Muscle layer of duodenum (tissue), 2 donors: ENCODE data around the gene PRKAG1.

ENCODE experiments used
- H3K27ac ChIP-seq: one replicate; pipeline ENCODE4 v1.7.0; 2013; ENCODE audit warnings: mild to moderate bottlenecking, low read length
- H3K27me3 ChIP-seq: one replicate; pipeline ENCODE4 v1.7.0; 2013; ENCODE audit warnings: low read depth, mild to moderate bottlenecking, control low read depth, low read length
- H3K36me3 ChIP-seq, 2 donors: one replicate each; pipeline ENCODE4 v1.7.0; 2013; ENCODE audit warnings: low read length in 2 of 2, control low read depth in 1 of 2, mild to moderate bottlenecking in 1 of 2; ENCODE audit not compliant: insufficient read depth in 2 of 2, control insufficient read depth in 1 of 2
- H3K4me1 ChIP-seq, 2 donors: one replicate each; pipeline ENCODE4 v1.7.0; 2013; ENCODE audit warnings: low read length in 2 of 2, mild to moderate bottlenecking in 2 of 2, control low read depth in 1 of 2, moderate library complexity in 1 of 2; ENCODE audit not compliant: insufficient read depth in 2 of 2, control insufficient read depth in 1 of 2
- H3K4me3 ChIP-seq, 2 donors: one replicate each; pipeline ENCODE4 v1.7.0; 2013; ENCODE audit warnings: low read length in 2 of 2, low read depth in 1 of 2, mild to moderate bottlenecking in 1 of 2
- H3K9me3 ChIP-seq, 2 donors: one replicate each; pipeline ENCODE4 v1.7.0; 2013; ENCODE audit warnings: low read length in 2 of 2, control low read depth in 1 of 2, mild to moderate bottlenecking in 1 of 2; ENCODE audit not compliant: control insufficient read depth in 1 of 2
- donor health status: healthy.

PRKAG1 gene

DNA sequence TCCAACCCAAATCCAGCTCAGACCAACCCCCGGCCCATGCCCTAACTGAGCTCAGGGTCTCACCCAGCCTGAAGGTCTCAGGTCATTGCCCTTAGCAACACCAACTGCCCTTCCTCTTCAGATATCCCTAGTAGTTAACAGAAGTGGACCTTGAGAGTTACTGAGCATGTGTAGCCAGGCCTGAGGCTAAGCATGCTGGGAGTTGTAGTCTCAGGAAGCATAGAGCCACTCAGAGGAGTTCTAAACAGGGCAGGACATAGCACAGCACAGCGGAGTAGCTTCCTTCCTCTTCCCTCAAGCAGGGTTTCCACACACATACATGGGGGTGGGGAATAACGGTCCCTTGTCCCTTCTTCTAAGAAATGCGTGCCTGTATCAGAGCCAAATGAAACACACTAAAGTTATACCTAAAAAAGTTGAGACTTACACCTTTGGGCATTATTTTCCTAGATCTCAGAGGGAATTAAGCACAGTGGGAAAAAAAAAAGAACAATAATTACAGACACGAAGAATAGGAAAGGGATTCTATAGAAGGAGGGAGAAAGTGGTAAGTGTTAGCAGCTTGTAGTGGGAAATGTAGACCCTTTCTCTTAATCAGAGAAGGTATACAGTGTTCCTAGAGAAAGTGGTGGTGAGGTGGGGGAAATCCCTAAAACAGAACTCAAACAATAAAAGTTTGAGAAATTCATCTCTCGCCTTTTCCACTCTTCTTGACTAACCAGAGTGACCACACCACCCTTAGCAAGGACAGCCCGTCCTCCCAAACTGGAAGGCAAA is 37.6 kb upstream of the PRKAG1 start:
- Histone ChIP-seq H3K4me3 (peak overlapping the region; percentile 89 to 92), H3K27ac (peak overlapping the region; percentile 12)

DNA sequence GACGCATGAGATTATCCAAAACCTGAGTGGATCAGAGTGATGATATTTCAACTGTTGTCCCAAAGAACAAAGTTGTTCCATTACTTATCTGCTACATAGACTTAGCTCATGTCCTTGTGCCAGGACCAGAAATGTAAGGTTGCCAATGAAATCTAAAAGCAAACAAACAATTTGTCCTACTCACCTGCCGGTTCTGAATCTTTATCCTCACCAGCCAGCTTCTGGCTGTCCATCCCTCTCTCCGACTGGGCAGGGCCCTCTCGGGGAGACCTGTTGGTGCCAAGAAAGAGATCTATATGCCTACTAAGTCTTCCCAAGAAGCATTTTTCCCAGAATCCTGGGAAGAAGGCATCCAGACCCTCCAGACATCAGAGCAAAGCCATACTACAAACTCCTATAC is 36.5 kb upstream of the PRKAG1 start:
- Histone ChIP-seq H3K4me1 (peaks cover 31 to 40% of the 10 kb centered on the region in 2 donors), H3K4me3 (no peak overlapping the region), H3K27ac (no peak overlapping the region), H3K27me3 (no peaks in the 10 kb centered on the region), H3K9me3 (no peaks in the 10 kb centered on the region), H3K36me3 (peaks cover 44 to 47% of the 10 kb centered on the region in 2 donors)

More for the DNA sequence above, 37.6 kb upstream of the PRKAG1 start:
- Histone ChIP-seq H3K9me3 (no peaks in the 10 kb centered on the region), H3K4me1 (peaks cover 31 to 42% of the 10 kb centered on the region in 2 donors), H3K27me3 (no peaks in the 10 kb centered on the region), H3K36me3 (peaks cover 34 to 39% of the 10 kb centered on the region in 2 donors)

DNA sequence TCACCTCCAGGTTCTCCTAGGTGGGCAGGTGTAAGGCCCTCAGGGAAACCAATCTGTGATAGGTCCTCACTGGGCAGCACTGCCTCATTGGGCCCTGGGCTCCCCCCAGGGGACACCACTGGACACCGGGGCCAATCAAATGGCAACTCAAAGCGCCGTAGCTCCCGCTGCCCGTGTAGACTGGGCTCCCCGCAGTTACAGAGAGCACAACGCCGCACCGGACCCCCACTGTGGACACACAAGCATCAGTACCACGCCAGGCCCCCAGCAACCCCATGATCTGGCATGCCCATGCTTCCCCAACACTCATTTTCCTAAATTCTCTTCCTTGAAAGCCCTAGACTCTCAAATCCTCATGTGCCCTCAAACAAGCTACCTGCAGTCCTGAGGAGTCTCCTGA is 35.9 kb upstream of the PRKAG1 start:
- peaks cover 31 to 40% of the 10 kb centered on the region in 2 donors for H3K4me1 ChIP-seq
- no peaks in the 10 kb centered on the region for H3K9me3 ChIP-seq
- H3K27me3 ChIP-seq, result no peaks in the 10 kb centered on the region
- H3K4me3 ChIP-seq, result no peak overlapping the region
- H3K27ac ChIP-seq, result no peak overlapping the region
- peaks cover 49 to 53% of the 10 kb centered on the region in 2 donors for H3K36me3 ChIP-seq

DNA sequence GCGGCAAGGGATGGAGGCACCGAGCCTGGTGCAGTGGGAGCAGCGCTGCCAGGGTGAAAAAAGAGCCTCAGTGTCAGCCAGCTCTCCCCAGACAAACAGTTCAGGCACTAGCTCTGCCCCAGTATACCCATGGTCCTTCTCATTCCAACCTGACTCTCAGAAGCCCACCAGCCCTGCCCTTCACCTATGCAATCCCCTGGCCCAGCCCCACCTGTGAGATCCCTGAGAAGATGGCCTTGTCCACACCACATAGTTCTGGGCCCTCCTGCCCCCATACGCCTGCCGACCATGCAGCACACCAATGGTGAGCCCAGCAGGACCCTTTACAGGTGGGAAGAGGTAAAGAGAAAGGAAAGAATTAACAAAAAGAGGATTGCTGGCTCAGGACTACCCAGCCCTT is 35.5 kb upstream of the PRKAG1 start:
- Histone ChIP-seq H3K27ac (no peak overlapping the region), H3K4me1 (peaks cover 31 to 40% of the 10 kb centered on the region in 2 donors), H3K4me3 (no peak overlapping the region), H3K27me3 (no peaks in the 10 kb centered on the region), H3K9me3 (no peaks in the 10 kb centered on the region), H3K36me3 (peaks cover 53 to 57% of the 10 kb centered on the region in 2 donors)

DNA sequence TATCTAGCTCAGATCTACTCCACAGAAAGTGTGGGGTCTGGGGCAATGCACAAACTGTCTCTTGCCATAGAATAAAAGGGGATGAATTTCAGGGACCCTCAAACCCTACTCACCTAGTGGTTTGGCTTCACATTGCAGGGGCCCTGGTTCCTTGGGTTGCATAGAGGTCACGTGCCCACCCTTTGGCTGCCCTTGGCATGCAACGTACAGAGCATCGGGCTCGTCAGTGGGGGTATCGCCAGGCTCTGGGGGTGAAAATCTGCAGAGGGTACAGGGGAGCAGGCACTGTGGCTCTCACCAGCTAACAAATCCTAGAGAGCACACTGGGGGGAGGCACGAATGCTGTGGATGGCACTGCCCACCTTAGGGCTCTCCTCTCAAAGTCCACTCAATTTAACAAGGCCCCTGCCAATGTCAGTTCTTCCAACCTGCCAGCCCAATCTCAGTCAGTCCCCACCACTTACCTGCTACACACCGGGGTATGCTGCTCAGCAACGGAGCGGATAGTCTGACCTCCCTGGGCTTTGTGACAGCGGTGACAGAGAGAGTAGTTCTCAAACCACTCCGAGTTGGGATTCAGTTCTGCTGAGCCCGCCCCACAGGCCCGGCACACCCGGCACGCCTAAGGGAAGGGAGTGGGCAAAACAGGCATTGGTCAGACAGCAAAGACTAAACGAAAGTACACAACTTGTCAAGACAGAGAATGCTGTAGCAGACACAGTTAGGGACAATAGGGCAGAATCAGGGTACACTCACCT is 34.1 kb upstream of the PRKAG1 start:
- Histone ChIP-seq H3K27ac (no peak overlapping the region), H3K36me3 (peaks cover 68 to 72% of the 10 kb centered on the region in 2 donors), H3K9me3 (no peaks in the 10 kb centered on the region), H3K4me3 (no peak overlapping the region), H3K4me1 (peaks cover 25 to 27% of the 10 kb centered on the region in 2 donors), H3K27me3 (no peaks in the 10 kb centered on the region)

DNA sequence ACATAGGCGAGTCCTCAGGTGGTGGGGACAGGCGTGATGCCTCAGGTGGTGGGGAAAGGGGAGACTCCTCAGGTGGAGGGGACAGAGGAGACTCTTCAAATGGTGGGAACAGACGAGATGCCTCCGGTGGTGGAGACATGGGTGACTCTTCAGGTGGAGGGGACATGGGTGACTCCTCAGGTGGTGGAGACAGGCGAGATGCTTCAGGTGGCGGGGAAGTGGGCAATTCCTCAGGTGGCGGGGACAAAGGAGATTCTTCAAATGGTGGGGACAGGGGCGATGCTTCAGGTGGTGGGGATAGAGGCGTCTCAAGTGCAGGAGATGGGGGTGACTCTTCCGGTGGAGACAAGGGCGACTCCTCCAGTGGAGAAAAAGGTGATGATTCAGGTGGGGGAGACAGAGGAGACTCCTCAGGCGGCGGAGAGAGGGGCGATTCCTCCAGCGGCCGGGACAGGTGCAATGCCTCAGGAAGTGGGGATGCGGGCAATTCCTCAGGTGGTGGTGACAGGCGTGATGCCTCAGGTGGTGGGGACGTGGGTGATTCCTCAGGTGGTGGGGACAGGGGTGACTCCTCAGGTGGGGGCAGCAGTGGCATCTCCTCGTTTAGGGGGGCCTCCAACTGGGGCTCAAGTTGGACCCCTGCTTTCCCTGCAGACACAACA is 33.3 kb upstream of the PRKAG1 start:
- Histone ChIP-seq H3K9me3 (no peaks in the 10 kb centered on the region), H3K36me3 (peaks cover 70 to 76% of the 10 kb centered on the region in 2 donors), H3K4me3 (no peak overlapping the region), H3K27me3 (no peaks in the 10 kb centered on the region), H3K4me1 (peaks cover 18 to 20% of the 10 kb centered on the region in 2 donors), H3K27ac (no peak overlapping the region)

DNA sequence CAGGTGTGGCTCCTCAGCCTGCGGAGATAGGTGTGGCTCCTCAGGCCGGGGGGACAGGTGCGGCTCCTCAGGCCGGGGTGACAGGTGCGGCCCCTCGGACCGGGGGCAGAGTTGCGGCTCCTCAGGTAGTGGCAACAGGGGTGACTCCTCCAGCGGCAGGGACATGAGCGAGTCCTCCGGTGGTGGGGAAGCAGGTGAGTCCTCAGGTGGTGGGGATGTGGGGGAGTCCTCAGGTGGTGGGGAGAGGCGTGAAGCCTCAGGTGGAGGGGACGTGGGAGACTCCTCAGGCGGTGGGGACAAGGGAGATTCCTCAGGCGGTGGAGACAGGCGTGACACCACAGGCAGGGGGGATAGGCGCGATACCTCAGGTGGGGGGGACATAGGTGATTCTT is 32.8 kb upstream of the PRKAG1 start:
- Histone ChIP-seq H3K4me3 (no peak overlapping the region), H3K4me1 (peaks cover 12 to 15% of the 10 kb centered on the region in 2 donors), H3K36me3 (peaks cover 73 to 81% of the 10 kb centered on the region in 2 donors), H3K9me3 (no peaks in the 10 kb centered on the region), H3K27me3 (no peaks in the 10 kb centered on the region), H3K27ac (no peak overlapping the region)

DNA sequence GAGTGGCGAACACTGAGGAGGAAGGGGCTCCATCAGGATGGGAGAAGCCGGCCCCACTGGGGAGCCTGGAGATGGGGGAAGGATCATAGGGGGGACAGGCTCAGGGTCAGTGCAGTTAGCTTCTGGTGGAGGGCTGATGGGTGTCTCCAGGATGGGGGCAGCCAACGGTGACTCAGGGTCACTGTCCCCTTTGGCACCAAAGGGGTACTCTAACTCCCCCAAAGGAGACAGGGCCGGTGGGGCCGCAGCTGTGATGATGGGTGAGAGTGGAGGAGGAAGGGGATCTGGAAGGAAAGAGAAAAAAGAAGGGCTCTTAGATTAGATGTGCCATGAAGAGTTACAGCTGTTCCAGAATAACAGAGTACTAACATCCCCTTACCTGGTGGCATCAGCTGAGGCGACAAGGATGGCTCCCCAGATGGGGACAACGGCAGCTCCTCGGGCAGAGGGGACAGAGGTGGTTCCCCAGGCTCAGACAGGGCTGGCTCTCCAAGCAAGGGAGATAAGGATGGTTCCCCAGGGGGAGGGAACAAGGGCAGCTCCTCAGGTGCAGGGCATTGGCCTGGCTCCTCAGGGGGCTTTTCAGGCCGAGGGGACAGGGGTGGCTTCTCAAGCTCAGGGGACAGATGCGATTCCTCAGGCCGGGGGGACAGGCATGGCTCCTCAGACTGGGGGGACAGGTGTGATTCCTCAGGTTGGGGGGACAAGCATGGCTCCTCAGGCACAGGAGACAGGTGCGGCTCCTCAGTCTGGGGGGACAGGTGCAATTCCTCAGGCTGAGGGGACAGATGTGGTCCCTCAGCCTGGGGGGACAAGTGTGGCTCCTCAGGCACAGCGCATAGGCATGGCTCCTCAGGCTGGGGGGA is 32.2 kb upstream of the PRKAG1 start:
- peaks cover 78 to 87% of the 10 kb centered on the region in 2 donors for H3K36me3 ChIP-seq
- H3K4me1 ChIP-seq, result peaks cover 8% of the 10 kb centered on the region in 2 donors
- H3K27ac ChIP-seq, result no peak overlapping the region
- H3K27me3 ChIP-seq, result no peaks in the 10 kb centered on the region
- no peaks in the 10 kb centered on the region for H3K9me3 ChIP-seq
- no peak overlapping the region for H3K4me3 ChIP-seq

DNA sequence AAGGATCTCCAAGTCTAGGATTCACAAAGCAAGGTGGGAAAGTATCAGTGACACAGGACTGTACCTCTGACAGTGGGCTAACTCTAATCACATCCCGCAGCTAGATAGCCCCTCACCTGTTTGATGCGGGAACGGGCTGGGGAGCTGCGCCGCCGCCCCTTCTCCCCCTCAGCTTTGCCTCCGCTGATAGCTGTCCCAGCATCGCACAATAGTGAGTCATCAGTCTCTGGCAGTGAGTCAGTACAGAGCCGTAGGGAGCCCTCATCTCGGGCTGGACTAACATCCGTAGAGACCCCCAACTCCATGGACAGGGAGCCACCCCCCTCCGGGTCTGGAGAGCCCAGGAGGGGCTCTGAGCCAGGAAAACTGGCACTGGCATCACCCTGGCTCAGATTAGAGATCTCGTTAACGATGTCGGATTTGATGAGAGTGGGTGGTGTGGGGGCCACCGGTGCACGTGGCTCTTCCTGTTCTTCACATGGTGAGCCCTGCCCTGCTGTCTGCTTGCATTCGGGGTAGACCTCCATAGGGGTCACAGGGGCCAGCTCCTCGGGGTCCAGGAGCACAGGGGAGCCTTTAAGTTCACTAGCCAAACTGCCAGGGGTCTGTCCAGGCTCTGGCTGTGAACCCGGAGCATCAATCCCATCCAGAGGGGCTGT is 31.1 kb upstream of the PRKAG1 start:
- Histone ChIP-seq H3K27me3 (no peaks in the 10 kb centered on the region), H3K4me1 (no peaks in the 10 kb centered on the region), H3K9me3 (no peaks in the 10 kb centered on the region), H3K4me3 (no peak overlapping the region), H3K36me3 (peaks cover 76 to 97% of the 10 kb centered on the region in 2 donors), H3K27ac (no peak overlapping the region)

DNA sequence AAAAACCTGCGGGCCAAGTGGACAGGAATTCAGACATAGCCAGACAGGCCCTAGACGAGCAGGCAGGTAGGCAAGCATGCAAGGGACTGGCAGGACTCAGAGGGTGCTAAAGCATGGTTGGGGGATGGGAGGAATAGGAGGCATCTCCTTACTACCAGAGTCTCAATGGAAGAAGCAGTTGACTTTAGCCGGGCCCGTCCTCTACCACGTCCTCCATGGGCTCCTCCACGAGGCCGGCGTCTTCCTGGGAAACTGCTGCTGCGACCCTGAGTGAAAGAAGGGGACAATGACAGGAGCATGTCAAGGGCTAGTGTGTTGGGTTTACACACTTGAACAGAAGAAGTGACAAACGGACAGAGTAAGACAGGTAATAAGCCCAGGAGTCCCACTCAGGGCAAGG is 30.4 kb upstream of the PRKAG1 start:
- Histone ChIP-seq H3K36me3 (peaks cover 80 to 97% of the 10 kb centered on the region in 2 donors), H3K4me3 (no peak overlapping the region), H3K27me3 (no peaks in the 10 kb centered on the region), H3K9me3 (no peaks in the 10 kb centered on the region), H3K4me1 (no peaks in the 10 kb centered on the region), H3K27ac (no peak overlapping the region)
